GM23338 (cell line): ENCODE measurements around the gene FCHSD1. TPM values are rescaled to one million over a fixed set of nuclear protein-coding genes. Genes with fewer than 3 reads are reported as not detected.
A peak's percentile ranks its signal among the peaks of the same experiment; 100 is the strongest.

ENCODE experiments used
- ATAC-seq: fragments of 200-7000 bp; cut with Tn5 transposase; 3 replicates; pipeline ENCODE4 v1.9.1; 2020
- DNase-seq: peaks from one replicate; pipeline ENCODE4 v3.0.0-alpha.2; 2015; ENCODE audit warnings: low spot score
- H2AFZ ChIP-seq: fragments of 200-600 bp; sonication (generic); 2 replicates; pipeline ENCODE4 v1.8.0; 2016; ENCODE audit warnings: antibody characterized with exemption, mild to moderate bottlenecking, moderate library complexity
- H3F3A ChIP-seq: fragments of 200-600 bp; sonication (generic); replicated peaks from 2 replicates; pipeline ENCODE4 v1.8.0; 2017; ENCODE audit warnings: antibody characterized with exemption, mixed run types, low read depth
- H3K27ac ChIP-seq: fragments of 200-600 bp; sonication (generic); 2 replicates; pipeline ENCODE4 v1.6.1; 2016; ENCODE audit warnings: low read depth
- H3K27me3 ChIP-seq: fragments of 200-600 bp; sonication (generic); 2 replicates; pipeline ENCODE4 v1.8.0; 2016; ENCODE audit warnings: mild to moderate bottlenecking, mixed run types, moderate library complexity; ENCODE audit not compliant: insufficient read depth
- H3K36me3 ChIP-seq: fragments of 200-600 bp; sonication (generic); 2 replicates; pipeline ENCODE4 v1.8.0; 2016; ENCODE audit warnings: mild to moderate bottlenecking; ENCODE audit not compliant: insufficient read depth
- H3K4me1 ChIP-seq: fragments of 200-600 bp; sonication (generic); 2 replicates; pipeline ENCODE4 v1.8.0; 2016; ENCODE audit warnings: mild to moderate bottlenecking, moderate library complexity; ENCODE audit not compliant: insufficient read depth
- H3K4me2 ChIP-seq: fragments of 200-600 bp; sonication (generic); 2 replicates; pipeline ENCODE4 v1.7.1; 2017; ENCODE audit warnings: mixed run types
- H3K4me3 ChIP-seq: fragments of 200-600 bp; sonication (generic); 2 replicates; pipeline ENCODE4 v1.6.1; 2016; ENCODE audit warnings: mixed run types
- H3K79me2 ChIP-seq: fragments of 200-600 bp; sonication (generic); replicated peaks from 2 replicates; pipeline ENCODE4 v1.8.0; 2017; ENCODE audit warnings: mild to moderate bottlenecking; ENCODE audit not compliant: insufficient read depth
- H3K9me2 ChIP-seq: fragments of 200-600 bp; sonication (generic); 2 replicates; pipeline ENCODE4 v1.8.0; 2017; ENCODE audit not compliant: insufficient read depth
- H4K20me1 ChIP-seq: fragments of 200-600 bp; sonication (generic); replicated peaks from 2 replicates; pipeline ENCODE4 v1.8.0; 2017; ENCODE audit warnings: mild to moderate bottlenecking; ENCODE audit not compliant: insufficient read depth
- H3K27ac Mint-ChIP-seq: 2 replicates; pipeline ENCODE4 v1.8.0; 2020; ENCODE audit warnings: inconsistent platforms, mild to moderate bottlenecking, moderate library complexity, mixed read lengths
- H3K27me3 Mint-ChIP-seq: 3 replicates; pipeline ENCODE4 v1.8.0; 2022; ENCODE audit warnings: low read depth, mild to moderate bottlenecking, moderate library complexity, mixed read lengths, inconsistent platforms; ENCODE audit not compliant: insufficient read depth, poor library complexity
- H3K36me3 Mint-ChIP-seq: 3 replicates; pipeline ENCODE4 v1.8.0; 2021; ENCODE audit warnings: low read depth, mild to moderate bottlenecking, inconsistent platforms, moderate library complexity, mixed read lengths
- H3K4me1 Mint-ChIP-seq: 3 replicates; pipeline ENCODE4 v1.8.0; 2020; ENCODE audit warnings: mild to moderate bottlenecking, inconsistent platforms, mixed read lengths
- H3K4me3 Mint-ChIP-seq: 3 replicates; pipeline ENCODE4 v1.8.0; 2021; ENCODE audit warnings: moderate library complexity, mild to moderate bottlenecking, inconsistent platforms, mixed read lengths
- H3K9me3 Mint-ChIP-seq: 3 replicates; pipeline ENCODE4 v1.8.0; 2020; ENCODE audit warnings: moderate library complexity, mild to moderate bottlenecking, inconsistent platforms, mixed read lengths
- CTCF ChIP-seq, 2 experiments: fragments of 200-600 bp in 1 of 2; sonication (generic) in 1 of 2; conservative IDR thresholded peaks; 2 replicates each; pipeline versions ENCODE4 v1.5.1 to v1.6.1; 2016 to 2017; ENCODE audit warnings: antibody characterized with exemption in 2 of 2, low read depth in 2 of 2, mild to moderate bottlenecking in 2 of 2, moderate library complexity in 1 of 2
- ETS1 ChIP-seq: IDR thresholded peaks from 2 replicates; pipeline ENCODE4 v1.6.1; 2016; ENCODE audit warnings: antibody characterized with exemption
- POLR2AphosphoS5 ChIP-seq: IDR thresholded peaks from 2 replicates; pipeline ENCODE4 v1.6.1; 2016; ENCODE audit warnings: antibody characterized with exemption, low read depth
- ZNF114 ChIP-seq: fragments of 250-450 bp; sonication (Bioruptor Pico); IDR thresholded peaks from 2 replicates; pipeline ENCODE4 v1.5.0; 2020; ENCODE audit warnings: mild to moderate bottlenecking, moderate library complexity
- ZNF331 ChIP-seq: fragments of 250-450 bp; sonication (Bioruptor Pico); IDR thresholded peaks from 2 replicates; pipeline ENCODE4 v1.5.0; 2020; ENCODE audit warnings: low read depth, mild to moderate bottlenecking, moderate library complexity
- ZNF462 ChIP-seq: fragments of 250-450 bp; sonication (Bioruptor Pico); IDR thresholded peaks from 2 replicates; pipeline ENCODE4 v1.5.0; 2020; ENCODE audit warnings: mild to moderate bottlenecking, moderate library complexity
- polyA plus RNA-seq: library from polyadenylated mRNA; unstranded; fragments of >200 nt; fragmentation: Nextera tagmentation; extraction: Ambion mirVana; gene quantifications from 2 replicates; pipeline ENCODE4 v1.2.1, GENCODE V29; 2016
- total RNA-seq: library from RNA; depleted of rRNA; stranded (reverse); fragments of >200 nt; shearing (Covaris generic); gene quantifications from 2 replicates; pipeline ENCODE4 v1.2.3, GENCODE V29; 2014

FCHSD1 gene
- total and polyA plus RNA-seq, 2 experiments from 2014 or later, result 24.7 to 46.6 TPM

- no peak for TF ChIP-seq ZNF462
Observed at GRCh38 chr5:141685591-141685990, 34.4 kb upstream of the FCHSD1 start (continued).

- H3K4me2 ChIP-seq, result peak overlapping the region; percentile 93
- no peak for TF ChIP-seq ETS1
- TF ChIP-seq ZNF331 (CRISPR knock-in tag), result no peak
- no peak for TF ChIP-seq CTCF (conservative IDR thresholded peaks at IDR 0.05; ENCODE audit: low read depth in 2 of 2)
- no peak for TF ChIP-seq POLR2AphosphoS5
- TF ChIP-seq ZNF462, result no peak
- TF ChIP-seq ZNF114, result no peak
Observed at GRCh38 chr5:141683596-141684141, 32.5 kb upstream of the FCHSD1 start.

More at GRCh38 chr5:141683596-141684141, 32.5 kb upstream of the FCHSD1 start:
- no peak overlapping the region for H3K27ac Mint-ChIP-seq
- no peaks in the 10 kb centered on the region for H3K9me2 ChIP-seq
- peaks cover 22% of the 10 kb centered on the region for H3F3A ChIP-seq
- H3K4me3 Mint-ChIP-seq, result peak overlapping the region; percentile 40; the same call in 2 of the 3 replicates
- no peaks in the 10 kb centered on the region for H3K36me3 ChIP-seq
- H3K4me1 ChIP-seq, result peaks cover 26% of the 10 kb centered on the region
- H2AFZ ChIP-seq, result no peak overlapping the region
- ATAC-seq (no peak), DNase-seq (no peak)
- H3K4me3 ChIP-seq, result peak overlapping the region; percentile 82
- H3K79me2 ChIP-seq, result 0 out of 2 replicates have a peak, but pooled peaks cover 10% of the 10 kb centered on the region
- peaks cover 8% of the 10 kb centered on the region for H3K27me3 Mint-ChIP-seq
- H3K27me3 ChIP-seq, result no peaks in the 10 kb centered on the region
- peaks cover 10% of the 10 kb centered on the region for H3K36me3 Mint-ChIP-seq
- no peaks in the 10 kb centered on the region for H3K9me3 Mint-ChIP-seq
- H3K27ac ChIP-seq, result no peak overlapping the region
- H4K20me1 ChIP-seq, result no peaks in the 10 kb centered on the region
- H3K4me1 Mint-ChIP-seq, result peaks cover 46% of the 10 kb centered on the region
